Fibroblast of skin of scalp (primary cell): ENCODE measurements around the gene LRRC8E.

Source experiments
- DNase-seq: peaks from one replicate; pipeline ENCODE4 v3.0.0-alpha.2; 2013

The LRRC8E gene

GRCh38 chr19:7868671-7869452, 19.4 kb upstream of the LRRC8E start:
- DNase-seq: peak; percentile 55

GRCh38 chr19:7869453-7869909, 18.8 kb upstream of the LRRC8E start:
- DNase-seq: peak; percentile 31

GRCh38 chr19:7869910-7870511, 18.3 kb upstream of the LRRC8E start:
- peak; percentile 32 for DNase-seq

GRCh38 chr19:7870571-7871436, 17.5 kb upstream of the LRRC8E start:
- DNase-seq: peak; percentile 34

GRCh38 chr19:7871437-7872305, 16.6 kb upstream of the LRRC8E start:
- DNase-seq: peak; percentile 89

- no peak for DNase-seq
Measured at GRCh38 chr19:7872306-7873204, 15.8 kb upstream of the LRRC8E start.

- DNase-seq: no peak
Measured at GRCh38 chr19:7873304-7874075, 14.8 kb upstream of the LRRC8E start.

GRCh38 chr19:7874076-7874896, 14.0 kb upstream of the LRRC8E start, which contains the start of gene PRR36:
TSS of gene PRR36 (minus strand) at chr19:7874390. CDS start at chr19:7873689, 701 bp downstream.
- no peak for DNase-seq

- no peak for DNase-seq
Measured at GRCh38 chr19:7874897-7875273, 13.4 kb upstream of the LRRC8E start.

- peak; percentile 17 for DNase-seq
Measured at GRCh38 chr19:7877249-7877836, 11.0 kb upstream of the LRRC8E start.

- no peak for DNase-seq
Measured at GRCh38 chr19:7879111-7879807, 9.1 kb upstream of the LRRC8E start.

- DNase-seq: no peak
Measured at GRCh38 chr19:7879836-7880235, 8.5 kb upstream of the LRRC8E start.

GRCh38 chr19:7881910-7882309, 6.4 kb upstream of the LRRC8E start:
- DNase-seq: no peak

- DNase-seq: no peak
Measured at GRCh38 chr19:7883105-7883504, 5.2 kb upstream of the LRRC8E start.

- DNase-seq: peak; percentile 45
Measured at GRCh38 chr19:7883796-7884570, 4.3 kb upstream of the LRRC8E start.

- DNase-seq: no peak
Measured at GRCh38 chr19:7885818-7886217, 2.5 kb upstream of the LRRC8E start.

- DNase-seq: no peak
Measured at GRCh38 chr19:7887408-7888144, 734 bp upstream of the LRRC8E start.
